Heart right ventricle (tissue), 16 donors: ENCODE results near the gene LEFTY1. TPM values are rescaled to one million over a fixed set of nuclear protein-coding genes. Genes with fewer than 3 reads are reported as not detected.

Source experiments
- ATAC-seq, 8 donors: fragments of 200-7000 bp; cut with Tn5 transposase; one replicate each; pipeline ENCODE4 v1.9.1; 2020; ENCODE audit warnings: mild to moderate bottlenecking in 8 of 8, moderate library complexity in 8 of 8, moderate number of reproducible peaks in 1 of 8
- DNase-seq, 2 donors: peaks; one replicate each; pipeline ENCODE4 v3.0.0-alpha.2; 2020
- H3K27ac ChIP-seq, 10 donors: fragments of 200-600 bp; sonication (generic) in 2 of 10; one replicate each; pipeline versions ENCODE4 v1.5.0 to v1.8.0; 2020 to 2022; ENCODE audit warnings: mild to moderate bottlenecking in 3 of 10
- H3K27me3 ChIP-seq, 7 donors: fragments of 200-600 bp; one replicate each; pipeline ENCODE4 v1.8.0; 2021 to 2022; ENCODE audit warnings: mild to moderate bottlenecking in 2 of 7
- H3K36me3 ChIP-seq, 9 donors: fragments of 200-600 bp; sonication (generic) in 1 of 9; one replicate each; pipeline versions ENCODE4 v1.5.0 to v1.8.0; 2020 to 2022; ENCODE audit warnings: mild to moderate bottlenecking in 2 of 9
- H3K4me1 ChIP-seq, 9 donors: fragments of 200-600 bp; sonication (generic) in 1 of 9; one replicate each; pipeline versions ENCODE4 v1.5.0 to v1.8.0; 2020 to 2022; ENCODE audit warnings: mild to moderate bottlenecking in 4 of 9
- H3K4me3 ChIP-seq, 10 donors: fragments of 200-600 bp; sonication (generic) in 2 of 10; one replicate each; pipeline versions ENCODE4 v1.5.0 to v1.8.0; 2020 to 2022; ENCODE audit warnings: mild to moderate bottlenecking in 7 of 10, moderate library complexity in 2 of 10
- H3K9me3 ChIP-seq, 11 donors: fragments of 200-600 bp in 10 of 11; sonication (generic) in 2 of 11; one replicate each; pipeline versions ENCODE4 v1.5.0 to v1.8.0; 2013 to 2022; ENCODE audit warnings: mild to moderate bottlenecking in 2 of 11, control low read depth in 1 of 11, moderate library complexity in 1 of 11
- CTCF ChIP-seq, 9 donors: fragments of 200-600 bp; sonication (generic) in 2 of 9; IDR thresholded peaks; one replicate each; pipeline versions ENCODE4 v1.5.0 to v1.8.0; 2021 to 2022; ENCODE audit warnings: antibody characterized with exemption in 9 of 9, mild to moderate bottlenecking in 5 of 9, moderate library complexity in 1 of 9
- WGBS, 2 donors: extraction: QIAGEN DNeasy Blood & Tissue Kit; methylation state at CpG; one replicate each; pipeline ENCODE4 v1.1.7; 2013; ENCODE audit warnings: inconsistent platforms in 1 of 2; 5-methylcytosine and 5-hydroxymethylcytosine counted together
- intact Hi-C, 10 donors: fragments of 100-400 bp; cut with DNase I; formaldehyde crosslinking; loops; one replicate each; pipeline versions ENCODE4 v1.11.1 to v1.14.2; 2022
- polyA plus RNA-seq, 2 donors: library from polyadenylated mRNA; stranded (reverse); fragments of 200-250 nt; gene quantifications; one replicate each; pipeline ENCODE4 v1.2.3, GENCODE V29; 2013
- total RNA-seq, 10 donors: library from RNA; stranded (reverse); fragmentation: NEBNext Ultra II Directional in 3 of 10; extraction: Animal tissue kit (Norgen Biotek cat#: 25700) in 3 of 10; gene quantifications; one replicate each; pipeline versions ENCODE4 v1.2.1 to v1.2.4, GENCODE V29; 2021 to 2023
- donor health status: Arrhythmogenic right ventricular cardiomyopathy.
- donor health status: ischemic (EF 13 %, LVEDD 7.1; RV severe dilation, severe dysfunction).
- donor health status: healthy with polysubstance abuse.
- donor health status: DM: no; HTN: yes; CAD: no.
- donor health status: DM: no; HTN: no; CAD: no.
- donor health status: ischemic (EF 25% LVEDD 6.9; RV normal size, moderate dysfunction).
- donor health status: ischemic (EF 25% LVEDD 5.7; RV mildly dilated, moderate dysfunction).
- donor health status: healthy.
- donor health status: DM: yes; HTN: yes; CAD: no.
- donor health status: Ischemic cardiomyopathy.
- donor health status: ischemic (EF 35%, LVEDD 5.7; RV mildly dilated, moderate dysfunction).
- donor health status: nonischemic (EF 11% LVEDD 7.7; RV severe dilation, severe dysfunction).
- donor health status: DM: yes; HTN: yes; CAD: no.
- donor health status: PGD.
- donor health status: ischemic (EF 29% LVEDD 5.4; RV normal size, mild dysfunction).
- donor health status: nonischemic (EF 23%, LVEDD 6.1; RV moderate dilation, normal function).

The LEFTY1 gene
- total and polyA plus RNA-seq, 12 donors: 0.15 to 0.77 (median 0.25) TPM; not detected in 3

GRCh38 chr1:225880222-225880588 is 8.7 kb downstream of the LEFTY1 start:
- ATAC-seq: peak in 2 of 8 donors; percentile 27 to 35
- Histone ChIP-seq H3K9me3 (no peaks in the 10 kb centered on the region), H3K4me3 (peak overlapping the region in 2 of 10 donors; percentile 95 to 99), H3K36me3 (peaks cover 0 to 30% (median 0%) of the 10 kb centered on the region in 9 donors), H3K4me1 (peaks cover 30 to 65% (median 61%) of the 10 kb centered on the region in 9 donors), H3K27ac (peak overlapping the region in 6 of 10 donors; percentile 92 to 98 (median 96)), H3K27me3 (no peaks in the 10 kb centered on the region)
- intact Hi-C loops: loop anchor here in 3 of 10 donors (2.0 to 5.0 kb wide), 3 partner anchors 37 to 69 kb away; partner anchors contain the start of gene EPHX1 (in 3 of the 3)
- peak in 1 of 2 donors; percentile 27 for DNase-seq
- 48 to 64% methylated on average over 2 of the region's 2 CpGs for WGBS, 2 donors
- TF ChIP-seq CTCF (IDR thresholded peaks at IDR 0.05): no peak

GRCh38 chr1:225879521-225880221 is 9.3 kb downstream of the LEFTY1 start:
- 76 to 80% methylated on average over 8 of the region's 8 CpGs for WGBS, 2 donors
- TF ChIP-seq CTCF (IDR thresholded peaks at IDR 0.05): no peak
- Histone ChIP-seq H3K9me3 (no peaks in the 10 kb centered on the region), H3K4me3 (peak overlapping the region in 1 of 10 donors; percentile 99), H3K27ac (peak overlapping the region in 6 of 10 donors; percentile 22 to 96 (median 94)), H3K36me3 (peaks cover 0 to 36% (median 0%) of the 10 kb centered on the region in 9 donors), H3K4me1 (peaks cover 30 to 65% (median 61%) of the 10 kb centered on the region in 9 donors), H3K27me3 (no peaks in the 10 kb centered on the region)
- DNase-seq (no peak), ATAC-seq (no peak)
- intact Hi-C loops: loop anchor here in 4 of 10 donors (2.0 to 10.0 kb wide), 5 partner anchors 33 to 95 kb away; partner anchors contain the start of gene EPHX1 (in 3 of the 4)

- no peak for DNase-seq
- no peaks in the 10 kb centered on the region for H3K27me3 ChIP-seq
- intact Hi-C loops: loop anchor here in 2 of 10 donors (5.0 to 10.0 kb wide), 2 partner anchors 34 to 97 kb away; no protein-coding TSS in a partner anchor
- H3K27ac ChIP-seq: peak overlapping the region in 8 of 10 donors; percentile 17 to 95 (median 47)
- H3K4me3 ChIP-seq: no peak overlapping the region
- no peaks in the 10 kb centered on the region for H3K9me3 ChIP-seq
- WGBS, 2 donors: 68% methylated on average over 4 of the region's 4 CpGs
- TF ChIP-seq CTCF (IDR thresholded peaks at IDR 0.05): no peak
- H3K36me3 ChIP-seq: peaks cover 0 to 50% (median 12%) of the 10 kb centered on the region in 9 donors
- no peak for ATAC-seq
- peaks cover 30 to 61% (median 58%) of the 10 kb centered on the region in 9 donors for H3K4me1 ChIP-seq
Measured at GRCh38 chr1:225878282-225878681, 10.7 kb downstream of the LEFTY1 start.

- peak in 6 of 8 donors; percentile 1 to 18 (median 12) for ATAC-seq
- Histone ChIP-seq H3K4me3 (peak overlapping the region in 1 of 10 donors; percentile 1), H3K36me3 (peaks cover 0 to 57% (median 13%) of the 10 kb centered on the region in 9 donors), H3K9me3 (no peaks in the 10 kb centered on the region), H3K27ac (peak overlapping the region in 9 of 10 donors; percentile 17 to 95 (median 47)), H3K4me1 (peaks cover 30 to 56% (median 51%) of the 10 kb centered on the region in 9 donors), H3K27me3 (no peaks in the 10 kb centered on the region)
- peak; percentile 52 to 62 for DNase-seq
- intact Hi-C loops: loop anchor here in 3 of 10 donors (1.0 to 10.0 kb wide), 3 partner anchors 35 to 97 kb away; no protein-coding TSS in a partner anchor
- 29 to 30% methylated on average over 10 of the region's 10 CpGs for WGBS, 2 donors
- TF ChIP-seq CTCF (IDR thresholded peaks at IDR 0.05): peak in 8 of 9 donors; percentile 18 to 63 (median 49)
Measured at GRCh38 chr1:225877580-225877979, 11.4 kb downstream of the LEFTY1 start.
